Ureter (tissue), 1 donor: Measurements from ENCODE around the gene TCP11X2. TPM values are rescaled to one million over a fixed set of nuclear protein-coding genes. Genes with fewer than 3 reads are reported as not detected.
"Not testable (repeated sequence)": the region's sequence is repeated elsewhere in the genome, so short reads cannot be mapped to it uniquely, and the experiment has no call there.

Source experiments
- DNase-seq: peaks from one replicate; pipeline ENCODE4 v3.0.0-alpha.2; 2020; ENCODE audit warnings: low spot score
- total RNA-seq: library from RNA; stranded (reverse); gene quantifications from one replicate; pipeline ENCODE4 v1.2.4, GENCODE V29; 2023
- donor health status: DM: yes; HTN: yes; CAD: no.

The TCP11X2 gene
- total RNA-seq, result not detected

DNA sequence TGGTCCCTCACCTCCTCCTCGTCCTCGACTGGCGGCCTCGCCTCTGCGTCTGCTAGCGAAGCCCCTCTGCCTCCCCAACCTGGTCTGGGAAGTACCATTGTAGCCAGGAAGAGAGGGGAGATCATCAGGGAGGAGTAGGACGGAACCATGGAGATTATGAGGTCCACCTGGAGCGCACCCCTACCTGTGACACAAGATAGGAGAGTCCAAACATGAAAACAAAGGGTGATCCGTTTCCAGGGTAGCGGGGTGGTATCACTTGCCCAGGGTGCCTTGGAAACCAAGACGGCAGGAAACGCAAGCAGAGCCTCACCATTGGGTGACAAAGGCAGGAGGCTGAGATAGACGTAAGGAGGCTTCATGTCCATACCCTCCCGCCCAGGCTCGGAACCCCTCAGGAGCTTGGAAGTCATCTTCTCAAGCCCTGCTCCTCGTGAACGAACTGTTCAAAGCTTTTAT, at the start of gene TCP11X2:
Gene TCP11X2, minus strand, starts transcription at position 51 of the 459 bp plus-strand sequence.
- DNase-seq, result not testable (repeated sequence)

DNA sequence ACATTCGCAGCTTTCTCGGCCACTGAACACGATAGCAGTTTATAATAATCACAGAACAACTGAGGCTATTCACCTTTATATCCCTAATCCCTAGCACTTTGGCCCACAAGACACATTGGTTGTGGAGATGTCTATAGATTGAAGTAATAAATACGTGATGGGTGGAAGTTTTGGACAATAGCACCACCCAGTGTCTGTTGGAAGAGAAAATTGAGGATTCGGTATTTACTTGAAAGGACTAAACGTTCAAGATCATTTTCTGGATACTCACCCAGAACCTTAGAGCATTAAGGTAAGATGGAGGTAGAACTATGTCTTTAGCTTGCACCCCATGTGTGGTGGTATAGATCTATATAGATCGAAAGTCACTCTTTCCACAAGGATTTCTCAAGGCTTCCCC, 45.7 kb upstream of the TCP11X2 start:
- DNase-seq, result no peak

GRCh38 chrX:102515975-102516941, 44.6 kb upstream of the TCP11X2 start, which contains the start of gene TMSB15A:
TMSB15A (minus strand) TSS chrX:102516739.
- peak; percentile 49 for DNase-seq

DNA sequence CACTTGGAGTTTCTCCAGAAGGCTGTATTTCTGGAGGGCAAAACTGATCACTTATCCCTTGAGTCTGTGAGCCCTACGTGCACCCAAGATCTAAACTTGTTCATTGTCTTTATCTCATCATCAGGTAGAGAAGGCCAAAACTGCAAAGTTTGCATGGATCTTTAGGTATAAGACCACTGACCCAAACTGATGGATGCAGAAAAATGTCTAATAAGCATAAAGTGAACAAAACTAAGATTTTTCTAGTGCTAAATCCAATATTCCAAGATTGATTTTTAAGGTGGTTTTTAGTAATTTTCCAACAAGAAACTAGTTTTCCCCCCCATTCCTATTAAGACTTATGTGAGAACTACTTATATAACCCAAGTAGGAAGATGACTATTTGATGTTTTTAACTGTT, 42.9 kb upstream of the TCP11X2 start:
- DNase-seq, result no peak

DNA sequence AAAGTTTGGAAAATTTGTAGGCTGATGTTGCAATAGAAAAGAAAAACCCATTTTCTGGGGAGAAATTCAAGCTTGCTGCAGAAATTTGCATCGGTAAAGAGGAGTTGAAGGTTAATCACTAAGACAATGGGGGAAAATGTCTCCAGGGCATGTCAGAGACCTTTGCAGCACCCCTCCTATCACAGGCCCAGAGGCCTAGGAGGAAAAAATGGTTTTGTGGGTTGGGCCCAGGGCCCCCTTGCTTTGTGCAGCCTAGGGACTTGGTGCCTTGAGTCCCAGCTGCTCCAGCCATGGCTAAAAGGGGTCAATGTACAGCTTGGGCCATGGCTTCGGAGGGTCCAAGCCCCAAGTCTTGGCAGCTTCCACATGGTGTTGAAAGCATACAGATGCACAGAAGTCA, 27.1 kb upstream of the TCP11X2 start:
- DNase-seq, result no peak

GRCh38 chrX:102491766-102492165, 20.2 kb upstream of the TCP11X2 start:
- DNase-seq, result no peak

DNA sequence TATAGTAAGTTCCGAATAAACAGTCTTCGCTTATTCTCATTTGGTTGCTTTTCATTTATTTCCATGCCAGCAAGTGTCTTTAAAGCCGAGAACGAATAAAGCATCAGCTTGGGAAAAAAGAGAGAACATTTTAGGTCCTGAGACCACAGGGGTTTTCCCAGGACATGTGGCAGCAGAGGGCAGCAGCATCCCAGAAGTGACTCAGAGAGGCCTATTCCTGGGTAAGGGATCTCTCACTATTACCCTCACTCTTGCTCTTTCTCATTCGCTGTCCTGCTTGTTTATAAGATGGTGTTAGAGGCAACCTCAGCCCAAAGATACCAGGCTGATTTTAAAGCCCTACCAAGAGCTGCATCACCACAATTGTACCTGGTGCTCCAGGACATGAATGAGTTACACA, 7.2 kb upstream of the TCP11X2 start:
- DNase-seq, result not testable (repeated sequence)

DNA sequence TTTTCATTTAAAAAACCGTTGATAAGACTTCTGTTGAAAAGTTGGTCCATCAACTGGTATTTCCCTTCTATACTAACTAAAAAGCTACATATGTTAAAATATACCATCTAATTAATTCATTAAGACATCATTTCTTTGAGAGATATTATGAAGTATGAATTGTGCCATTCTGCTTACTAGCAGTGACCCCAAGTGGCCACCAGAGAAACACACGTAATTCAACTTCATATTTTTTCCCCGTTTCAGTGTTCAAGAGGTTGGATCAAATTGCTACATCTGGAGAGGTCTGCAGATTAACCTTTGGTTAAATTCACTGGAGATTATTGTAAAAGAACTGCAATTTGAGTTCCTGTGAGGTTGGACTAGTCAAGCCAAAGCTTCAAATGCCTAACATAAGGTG, 1.4 kb downstream of the TCP11X2 start:
- not testable (repeated sequence) for DNase-seq

GRCh38 chrX:102458615-102459014, 13.0 kb downstream of the TCP11X2 start:
- not testable (repeated sequence) for DNase-seq

DNA sequence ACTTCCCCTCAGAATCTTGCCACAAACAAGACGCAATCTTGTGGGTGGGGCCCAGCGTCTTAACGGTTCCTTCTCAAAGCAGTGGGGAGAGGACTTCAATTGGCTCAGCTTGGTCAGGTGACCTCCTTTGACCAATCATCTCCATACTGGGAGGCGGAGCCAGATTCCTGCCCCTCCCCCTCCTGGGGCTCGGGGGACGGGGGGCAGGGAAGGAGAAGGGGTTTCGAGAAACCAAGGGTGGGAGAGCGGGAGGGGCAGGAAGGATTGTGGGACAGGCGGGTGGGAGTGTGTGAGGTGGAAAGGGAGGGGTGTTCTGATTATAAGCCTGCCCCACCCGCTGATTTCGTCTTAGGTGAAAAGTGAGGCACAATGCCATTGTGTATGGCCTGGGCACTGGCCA, 31.7 kb downstream of the TCP11X2 start, which contains the start of gene NXF2B:
Gene NXF2B, minus strand, starts transcription at position 101 of the 400 bp plus-strand sequence. CDS start 59,972 bp downstream, outside the sequence.
- not testable (repeated sequence) for DNase-seq

DNA sequence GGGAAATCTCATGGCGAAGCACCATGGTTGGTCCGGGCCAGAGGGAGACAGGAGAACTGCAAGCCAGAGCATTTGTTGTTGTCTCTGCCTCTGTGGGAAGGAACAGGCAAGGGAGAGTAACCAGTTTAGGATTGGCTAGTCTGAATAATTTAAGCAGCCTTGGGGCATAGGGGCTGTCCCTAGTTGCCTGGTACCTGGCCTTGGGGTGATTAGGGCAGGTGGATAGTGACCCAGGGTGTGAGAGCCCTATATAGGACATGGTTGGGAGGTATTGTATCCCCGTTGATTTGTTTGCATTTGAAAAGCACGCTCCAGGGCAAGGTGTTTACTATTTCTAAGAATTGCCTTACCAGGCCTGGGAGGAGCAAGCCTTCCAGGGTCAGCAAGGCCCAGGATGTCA, 57.1 kb downstream of the TCP11X2 start:
- not testable (repeated sequence) for DNase-seq

Other genes with a start within 250 kb of the TCP11X2 start
- not detected for gene NXF2, start 224.6 kb downstream of the TCP11X2 start, total RNA-seq
- gene NXF2B, start 31.8 kb downstream of the TCP11X2 start, total RNA-seq, result not detected
- gene TMSB15A, start 44.9 kb upstream of the TCP11X2 start, total RNA-seq, result not detected
- gene ARMCX5, start 127.7 kb upstream of the TCP11X2 start, total RNA-seq, result 19.0 TPM
- 16.8 TPM for gene GPRASP1, start 179.7 kb upstream of the TCP11X2 start, total RNA-seq
- gene GPRASP2, start 240.6 kb upstream of the TCP11X2 start, total RNA-seq, result 12.2 TPM
- 6.5 TPM for gene GPRASP3, start 248.9 kb upstream of the TCP11X2 start, total RNA-seq